Trophoblast cell (in vitro differentiated cells and primary cell): ENCODE measurements around the gene ATP5PB.

Experiments used
- DNase-seq, 2 donors: peaks; one replicate each; pipeline ENCODE4 v3.0.0-alpha.2; 2016
- H2AFZ ChIP-seq: 2 replicates; pipeline ENCODE4 v1.6.1; 2013; ENCODE audit warnings: low read length, moderate library complexity, mild to moderate bottlenecking; ENCODE audit not compliant: insufficient read depth, poor library complexity
- H2AK5ac ChIP-seq: 2 replicates; pipeline ENCODE4 v1.6.1; 2013; ENCODE audit warnings: mild to moderate bottlenecking, low read length
- H2BK120ac ChIP-seq: 2 replicates; pipeline ENCODE4 v1.6.1; 2013; ENCODE audit warnings: low read length, mild to moderate bottlenecking, moderate library complexity; ENCODE audit not compliant: insufficient read depth, poor library complexity
- H2BK12ac ChIP-seq: 2 replicates; pipeline ENCODE4 v1.6.1; 2013; ENCODE audit warnings: mild to moderate bottlenecking, low read length, moderate library complexity
- H2BK5ac ChIP-seq: 2 replicates; pipeline ENCODE4 v1.6.1; 2013; ENCODE audit warnings: low read length, low read depth, moderate library complexity, mild to moderate bottlenecking; ENCODE audit not compliant: poor library complexity
- H3K14ac ChIP-seq: 2 replicates; pipeline ENCODE4 v1.6.1; 2013; ENCODE audit warnings: mild to moderate bottlenecking, low read length
- H3K18ac ChIP-seq: 2 replicates; pipeline ENCODE4 v1.6.1; 2013; ENCODE audit warnings: mild to moderate bottlenecking, low read length
- H3K23ac ChIP-seq: 2 replicates; pipeline ENCODE4 v1.6.1; 2013; ENCODE audit warnings: low read length
- H3K27ac ChIP-seq: 2 replicates; pipeline ENCODE4 v1.5.1; 2013; ENCODE audit warnings: low read depth, mild to moderate bottlenecking, inconsistent platforms, low read length, moderate library complexity
- H3K27me3 ChIP-seq: 2 replicates; pipeline ENCODE4 v1.6.1; 2013; ENCODE audit warnings: inconsistent platforms, mild to moderate bottlenecking, low read length, moderate library complexity; ENCODE audit not compliant: insufficient read depth
- H3K36me3 ChIP-seq, 2 experiments: 1 replicate in 1 of 2; 2 replicates in 1 of 2; pipeline ENCODE4 v1.6.1; 2013; ENCODE audit warnings: low read length in 2 of 2, mild to moderate bottlenecking in 2 of 2, moderate library complexity in 1 of 2; ENCODE audit not compliant: insufficient read depth in 2 of 2, control insufficient read depth in 1 of 2
- H3K4ac ChIP-seq: 2 replicates; pipeline ENCODE4 v1.6.1; 2013; ENCODE audit warnings: low read depth, mild to moderate bottlenecking, low read length, moderate library complexity
- H3K4me1 ChIP-seq, 2 experiments: 1 replicate in 1 of 2; 2 replicates in 1 of 2; pipeline ENCODE4 v1.6.1; 2013; ENCODE audit warnings: low read length in 2 of 2, mild to moderate bottlenecking in 2 of 2, moderate library complexity in 1 of 2; ENCODE audit not compliant: insufficient read depth in 2 of 2, control insufficient read depth in 1 of 2
- H3K4me2 ChIP-seq: 2 replicates; pipeline ENCODE4 v1.6.1; 2013; ENCODE audit warnings: inconsistent platforms, mild to moderate bottlenecking, low read length, moderate library complexity
- H3K4me3 ChIP-seq: 2 replicates; pipeline ENCODE4 v1.5.1; 2013; ENCODE audit warnings: mild to moderate bottlenecking, low read depth, low read length, inconsistent platforms
- H3K79me1 ChIP-seq: one replicate; pipeline ENCODE4 v1.6.1; 2013; ENCODE audit warnings: low read length
- H3K79me2 ChIP-seq: 2 replicates; pipeline ENCODE4 v1.6.1; 2013; ENCODE audit warnings: low read length, mild to moderate bottlenecking; ENCODE audit not compliant: control insufficient read depth, insufficient read depth, poor library complexity
- H3K9ac ChIP-seq: 2 replicates; pipeline ENCODE4 v1.6.1; 2013; ENCODE audit warnings: mild to moderate bottlenecking, low read length
- H3K9me3 ChIP-seq: 2 replicates; pipeline ENCODE4 v1.6.1; 2013; ENCODE audit warnings: low read depth, mild to moderate bottlenecking, control low read depth, inconsistent platforms, low read length; ENCODE audit not compliant: insufficient read depth
- H4K12ac ChIP-seq: 2 replicates; pipeline ENCODE4 v1.6.1; 2013; ENCODE audit warnings: low read depth, mild to moderate bottlenecking, low read length, moderate library complexity
- H4K8ac ChIP-seq: 2 replicates; pipeline ENCODE4 v1.6.1; 2013; ENCODE audit warnings: low read depth, mild to moderate bottlenecking, low read length, moderate library complexity
- H4K91ac ChIP-seq: one replicate; pipeline ENCODE4 v1.6.1; 2013; ENCODE audit warnings: low read depth, mild to moderate bottlenecking, low read length, moderate library complexity
- WGBS: extraction: QIAGEN DNeasy Blood & Tissue Kit; methylation state at CpG from one replicate; pipeline ENCODE4 v1.1.7; 2013; ENCODE audit warnings: missing lambda C conversion rate; ENCODE audit not compliant: insufficient read length, insufficient coverage; ENCODE audit errors: extremely low coverage; 5-methylcytosine and 5-hydroxymethylcytosine counted together

ATP5PB gene

DNA sequence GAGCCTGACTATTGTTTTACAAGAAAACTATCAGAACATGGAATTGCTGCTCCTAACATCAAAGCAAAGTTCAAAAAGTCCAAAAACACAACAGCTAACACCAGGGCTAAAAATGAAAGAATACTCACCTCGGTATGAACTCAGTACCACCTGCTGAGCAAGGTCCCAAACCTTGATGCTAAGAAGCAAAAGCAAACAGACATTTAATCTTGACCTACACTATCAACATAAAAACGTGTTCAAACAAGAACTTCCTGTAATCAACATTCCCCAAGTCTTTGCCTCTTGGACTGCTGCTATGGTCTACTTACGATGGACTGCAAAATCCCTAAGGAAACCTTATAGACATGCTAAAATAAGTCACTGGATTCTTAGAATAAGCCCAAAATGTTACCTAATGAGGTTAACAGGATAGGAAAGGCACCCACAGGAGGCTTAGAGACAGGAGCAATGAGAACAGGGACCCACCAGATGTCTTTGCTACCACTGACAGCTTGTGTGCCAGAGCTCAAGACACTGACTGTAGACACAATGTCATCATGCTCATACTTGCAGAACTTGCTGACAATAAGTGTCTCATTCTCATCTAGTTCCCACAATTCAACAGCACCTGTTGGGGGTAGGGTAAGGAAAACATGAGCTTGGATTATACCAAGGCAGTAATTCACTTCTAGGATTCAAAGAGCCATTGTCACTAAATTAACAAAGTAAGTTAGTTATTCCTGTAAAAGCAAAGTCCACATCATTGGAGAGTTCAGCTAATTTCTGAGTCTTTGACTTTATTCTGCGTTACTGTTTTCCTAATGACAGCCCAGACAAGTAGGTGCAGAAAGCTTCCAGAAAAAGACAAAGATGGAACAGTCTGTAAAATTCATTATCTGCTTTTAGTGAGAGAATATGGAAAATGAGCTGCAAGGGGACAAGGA, 2.0 kb upstream of the ATP5PB start:
- Histone ChIP-seq H2AFZ (no peak overlapping the region), H4K12ac (no peak overlapping the region), H3K27me3 (no peaks in the 10 kb centered on the region), H3K4me1 (peaks cover 2 to 4% of the 10 kb centered on the region in 2 experiments), H3K79me2 (peaks cover 12% of the 10 kb centered on the region), H4K91ac (no peak overlapping the region), H3K4me3 (no peak overlapping the region), H2BK12ac (no peak overlapping the region), H3K14ac (no peak overlapping the region), H3K9me3 (no peaks in the 10 kb centered on the region), H3K9ac (no peak overlapping the region), H2AK5ac (no peak overlapping the region), H3K18ac (no peak overlapping the region), H3K79me1 (peaks cover 9% of the 10 kb centered on the region), H2BK120ac (no peak overlapping the region), H2BK5ac (no peak overlapping the region), H3K23ac (no peak overlapping the region), H4K8ac (no peak overlapping the region), H3K36me3 (peaks cover 7 to 27% of the 10 kb centered on the region in 2 experiments), H3K4ac (peak overlapping the region; percentile 89), H3K4me2 (no peak overlapping the region), H3K27ac (no peak overlapping the region)
- no CpG with 5 or more reads among the region's 4 CpGs for WGBS
- no peak for DNase-seq

- H2AFZ ChIP-seq: peak overlapping the region; percentile 62
- H3K18ac ChIP-seq: peak overlapping the region; percentile 20
- H2BK120ac ChIP-seq: no peak overlapping the region
- H4K8ac ChIP-seq: peak overlapping the region; percentile 72
- H3K4me3 ChIP-seq: peak overlapping the region; percentile 96
- peak overlapping the region; percentile 24 for H2BK5ac ChIP-seq
- no peak overlapping the region for H3K23ac ChIP-seq
- no CpG with 5 or more reads among the region's 25 CpGs for WGBS
- no peak overlapping the region for H2AK5ac ChIP-seq
- H3K79me1 ChIP-seq: peaks cover 9% of the 10 kb centered on the region
- H2BK12ac ChIP-seq: no peak overlapping the region
- peak overlapping the region; percentile 13 for H4K12ac ChIP-seq
- H3K14ac ChIP-seq: peak overlapping the region; percentile 38
- H3K9me3 ChIP-seq: no peaks in the 10 kb centered on the region
- no peak overlapping the region for H3K27ac ChIP-seq
- H3K4me2 ChIP-seq: peak overlapping the region; percentile 86
- peak in 1 of 2 donors; percentile 39 for DNase-seq
- no peaks in the 10 kb centered on the region for H3K27me3 ChIP-seq
- peaks cover 2 to 4% of the 10 kb centered on the region in 2 experiments for H3K4me1 ChIP-seq
- H3K79me2 ChIP-seq: peaks cover 12% of the 10 kb centered on the region
- H4K91ac ChIP-seq: peak overlapping the region; percentile 53
- H3K4ac ChIP-seq: peak overlapping the region; percentile 84
- peaks cover 2 to 16% of the 10 kb centered on the region in 2 experiments for H3K36me3 ChIP-seq
- H3K9ac ChIP-seq: peak overlapping the region; percentile 92
Measured at GRCh38 chr1:111448482-111448917, 764 bp upstream of the ATP5PB start.

DNA sequence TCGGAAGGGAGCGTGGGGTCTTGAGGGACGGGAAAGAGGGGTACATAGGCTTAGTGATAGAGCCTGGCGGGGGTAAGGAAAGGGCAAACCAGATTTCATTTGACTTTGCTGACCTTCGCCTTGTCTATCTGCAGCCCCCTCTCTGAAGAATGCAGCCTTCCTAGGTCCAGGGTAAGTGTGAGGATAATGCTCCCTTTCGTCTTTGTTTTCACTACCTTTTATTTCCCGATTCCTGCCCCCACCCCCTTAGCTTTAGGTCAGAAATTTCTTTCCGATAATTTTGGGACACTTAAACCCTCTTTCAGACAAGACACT, 396 bp downstream of the ATP5PB start:
- H3K9ac ChIP-seq: peak overlapping the region; percentile 96
- peak overlapping the region; percentile 58 for H2BK5ac ChIP-seq
- H3K4me3 ChIP-seq: peak overlapping the region; percentile 95
- H3K36me3 ChIP-seq: peaks cover 5 to 13% of the 10 kb centered on the region in 2 experiments
- peaks cover 9% of the 10 kb centered on the region for H3K79me1 ChIP-seq
- H3K27ac ChIP-seq: peak overlapping the region; percentile 75
- no peak for DNase-seq
- H3K27me3 ChIP-seq: no peaks in the 10 kb centered on the region
- H2BK12ac ChIP-seq: no peak overlapping the region
- H3K9me3 ChIP-seq: no peaks in the 10 kb centered on the region
- no peak overlapping the region for H3K23ac ChIP-seq
- peak overlapping the region; percentile 88 for H4K91ac ChIP-seq
- peak overlapping the region; percentile 34 for H2BK120ac ChIP-seq
- peak overlapping the region; percentile 69 for H2AK5ac ChIP-seq
- peak overlapping the region; percentile 90 for H3K14ac ChIP-seq
- peak overlapping the region; percentile 96 for H4K8ac ChIP-seq
- H3K4me2 ChIP-seq: peak overlapping the region; percentile 79
- WGBS: no CpG with 5 or more reads among the region's 8 CpGs
- peak overlapping the region; percentile 71 for H3K4ac ChIP-seq
- H3K4me1 ChIP-seq: peaks cover 2 to 4% of the 10 kb centered on the region in 2 experiments
- peak overlapping the region; percentile 94 for H4K12ac ChIP-seq
- H3K79me2 ChIP-seq: peaks cover 12% of the 10 kb centered on the region
- peak overlapping the region; percentile 84 for H2AFZ ChIP-seq
- peak overlapping the region; percentile 62 for H3K18ac ChIP-seq

GRCh38 chr1:111450185-111450584, 921 bp downstream of the ATP5PB start:
- H3K4me2 ChIP-seq: peak overlapping the region; percentile 79
- peak overlapping the region; percentile 77 for H4K12ac ChIP-seq
- H3K27me3 ChIP-seq: no peaks in the 10 kb centered on the region
- no peak overlapping the region for H2BK12ac ChIP-seq
- H3K79me2 ChIP-seq: peaks cover 12% of the 10 kb centered on the region
- peak overlapping the region; percentile 96 for H3K9ac ChIP-seq
- no peak overlapping the region for H3K18ac ChIP-seq
- no peak overlapping the region for H3K4me3 ChIP-seq
- H2AFZ ChIP-seq: no peak overlapping the region
- H3K36me3 ChIP-seq: peaks cover 5 to 13% of the 10 kb centered on the region in 2 experiments
- DNase-seq: no peak
- no CpG with 5 or more reads among the region's 3 CpGs for WGBS
- peaks cover 9% of the 10 kb centered on the region for H3K79me1 ChIP-seq
- H2BK120ac ChIP-seq: no peak overlapping the region
- peak overlapping the region; percentile 81 for H3K4ac ChIP-seq
- no peak overlapping the region for H3K27ac ChIP-seq
- no peak overlapping the region for H3K23ac ChIP-seq
- H3K9me3 ChIP-seq: no peaks in the 10 kb centered on the region
- no peak overlapping the region for H3K14ac ChIP-seq
- H4K8ac ChIP-seq: no peak overlapping the region
- no peak overlapping the region for H4K91ac ChIP-seq
- no peak overlapping the region for H2AK5ac ChIP-seq
- peaks cover 2 to 4% of the 10 kb centered on the region in 2 experiments for H3K4me1 ChIP-seq
- no peak overlapping the region for H2BK5ac ChIP-seq
